Measurements from ENCODE around the gene MYL11.
A peak's percentile ranks its signal among the peaks of the same experiment; 100 is the strongest.

Gene MYL11

GRCh38 chr16:30353438-30354129 lies 21.0 kb upstream of the MYL11 start:
- DNase-seq (ENCODE audit: low read depth in 1 of 2, low spot score in 1 of 2) = no peak

GRCh38 chr16:30354423-30355143 lies 20.0 kb upstream of the MYL11 start:
- DNase-seq (ENCODE audit: low read depth in 1 of 2, low spot score in 1 of 2) = no peak

- DNase-seq (ENCODE audit: low read depth in 1 of 2, low spot score in 1 of 2) = peak; percentile 76
These were observed 19.3 kb upstream of the MYL11 start, which contains the start of gene CD2BP2 for GRCh38 chr16:30355144-30355953. Gene CD2BP2, minus strand, starts transcription at chr16:30355308. Its CDS starts 627 bp downstream, at chr16:30354681.

GRCh38 chr16:30355954-30356308 lies 18.7 kb upstream of the MYL11 start:
- no peak for DNase-seq (ENCODE audit: low read depth in 1 of 2, low spot score in 1 of 2)

GRCh38 chr16:30356401-30357084 lies 18.1 kb upstream of the MYL11 start:
- DNase-seq (ENCODE audit: low read depth in 1 of 2, low spot score in 1 of 2) = no peak

- no peak for DNase-seq (ENCODE audit: low read depth in 1 of 2, low spot score in 1 of 2)
These were observed 17.4 kb upstream of the MYL11 start for GRCh38 chr16:30357085-30357714.

- DNase-seq (ENCODE audit: low read depth in 1 of 2, low spot score in 1 of 2) = no peak
These were observed 16.7 kb upstream of the MYL11 start for GRCh38 chr16:30357715-30358576.

GRCh38 chr16:30358577-30358936 lies 16.0 kb upstream of the MYL11 start:
- no peak for DNase-seq (ENCODE audit: low read depth in 1 of 2, low spot score in 1 of 2)

- DNase-seq (ENCODE audit: low read depth in 1 of 2, low spot score in 1 of 2) = no peak
These were observed 15.4 kb upstream of the MYL11 start for GRCh38 chr16:30358990-30359870.

- no peak for DNase-seq (ENCODE audit: low read depth in 1 of 2, low spot score in 1 of 2)
These were observed 14.8 kb upstream of the MYL11 start for GRCh38 chr16:30359871-30360170.

- DNase-seq (ENCODE audit: low read depth in 1 of 2, low spot score in 1 of 2) = no peak
These were observed 13.4 kb upstream of the MYL11 start for GRCh38 chr16:30361180-30361579.

GRCh38 chr16:30365200-30365599 lies 9.4 kb upstream of the MYL11 start:
- no peak for DNase-seq (ENCODE audit: low read depth in 1 of 2, low spot score in 1 of 2)

GRCh38 chr16:30366511-30366910 lies 8.1 kb upstream of the MYL11 start:
- DNase-seq (ENCODE audit: low read depth in 1 of 2, low spot score in 1 of 2) = no peak

- DNase-seq (ENCODE audit: low read depth in 1 of 2, low spot score in 1 of 2) = no peak
These were observed 7.1 kb upstream of the MYL11 start for GRCh38 chr16:30367349-30368009.

GRCh38 chr16:30368122-30368791 lies 6.3 kb upstream of the MYL11 start:
- no peak for DNase-seq (ENCODE audit: low read depth in 1 of 2, low spot score in 1 of 2)

- no peak for DNase-seq (ENCODE audit: low read depth in 1 of 2, low spot score in 1 of 2)
These were observed 5.9 kb upstream of the MYL11 start for GRCh38 chr16:30368792-30369090.

GRCh38 chr16:30369091-30369937 lies 5.3 kb upstream of the MYL11 start:
- DNase-seq (ENCODE audit: low read depth in 1 of 2, low spot score in 1 of 2) = no peak

Data from stimulated activated CD4-positive, alpha-beta T cell treated with anti-CD3 and anti-CD28 coated beads, Interleukin-15, amount 100 ng/mL, for 1 hour (primary cell).